GM19468 (cell line): ENCODE measurements around the gene HDAC4.

Experiments used
- ATAC-seq: cut with Tn5 transposase; IDR thresholded peaks from one replicate; pipeline ENCODE4 v1.9.1; 2021; ENCODE audit warnings: mild to moderate bottlenecking, moderate library complexity, moderate number of reproducible peaks; ENCODE audit not compliant: unreplicated experiment; ENCODE audit errors: extremely low read depth

The HDAC4 gene

GRCh38 chr2:239274391-239275043, 126.3 kb downstream of the HDAC4 start:
- ATAC-seq, result no peak

- no peak for ATAC-seq
Measured at GRCh38 chr2:239273280-239274234, 127.3 kb downstream of the HDAC4 start.

- no peak for ATAC-seq
Measured at GRCh38 chr2:239272626-239273025, 128.2 kb downstream of the HDAC4 start.

GRCh38 chr2:239271882-239272281, 128.9 kb downstream of the HDAC4 start:
- no peak for ATAC-seq

GRCh38 chr2:239271471-239271870, 129.3 kb downstream of the HDAC4 start:
- no peak for ATAC-seq

- ATAC-seq, result no peak
Measured at GRCh38 chr2:239269916-239270315, 130.9 kb downstream of the HDAC4 start.

- ATAC-seq, result no peak
Measured at GRCh38 chr2:239269173-239269885, 131.5 kb downstream of the HDAC4 start.

- no peak for ATAC-seq
Measured at GRCh38 chr2:239268549-239268948, 132.3 kb downstream of the HDAC4 start.

GRCh38 chr2:239268082-239268481, 132.7 kb downstream of the HDAC4 start:
- no peak for ATAC-seq

GRCh38 chr2:239267288-239267951, 133.4 kb downstream of the HDAC4 start:
- ATAC-seq, result peak; percentile 99

GRCh38 chr2:239266779-239267287, 134.0 kb downstream of the HDAC4 start:
- no peak for ATAC-seq

- ATAC-seq, result no peak
Measured at GRCh38 chr2:239266434-239266766, 134.4 kb downstream of the HDAC4 start.

GRCh38 chr2:239265681-239266433, 135.0 kb downstream of the HDAC4 start:
- ATAC-seq, result no peak

- no peak for ATAC-seq
Measured at GRCh38 chr2:239264838-239265651, 135.8 kb downstream of the HDAC4 start.

GRCh38 chr2:239264492-239264837, 136.4 kb downstream of the HDAC4 start:
- no peak for ATAC-seq

- ATAC-seq, result no peak
Measured at GRCh38 chr2:239263669-239264491, 136.9 kb downstream of the HDAC4 start.

GRCh38 chr2:239263231-239263630, 137.6 kb downstream of the HDAC4 start:
- ATAC-seq, result no peak
